ENCODE measurements around the gene KRTAP3-2. TPM values are rescaled to one million over a fixed set of nuclear protein-coding genes. Genes with fewer than 3 reads are reported as not detected.

The KRTAP3-2 gene
- total RNA-seq, 2 experiments from 2014 or later = not detected

GRCh38 chr17:41013181-41013580 lies 13.5 kb upstream of the KRTAP3-2 start:
- Histone ChIP-seq H3K79me2 (ENCODE audit: insufficient read depth, low read depth, low read length) (no peaks in the 10 kb centered on the region), H3K4me3 (ENCODE audit: low read depth, low read length, poor library complexity, severe bottlenecking) (no peak overlapping the region), H2AFZ (ENCODE audit: low read length) (no peak overlapping the region), H3K27ac (ENCODE audit: low read depth, low read length, poor library complexity, severe bottlenecking) (no peak overlapping the region), H3K4me1 (ENCODE audit: insufficient read depth, low read length, poor library complexity, severe bottlenecking) (no peaks in the 10 kb centered on the region), H3K4me2 (ENCODE audit: low read length) (no peak overlapping the region), H3K36me3 (ENCODE audit: insufficient read depth, low read length) (no peaks in the 10 kb centered on the region), H3K9me2 (ENCODE audit: insufficient read depth, low read length) (no peaks in the 10 kb centered on the region), H4K20me1 (ENCODE audit: insufficient read depth, low read length) (no peaks in the 10 kb centered on the region), H3K9me3 (ENCODE audit: low read length) (no peaks in the 10 kb centered on the region)
- BruUV-seq (replicated peaks) = no TSS peak
- intact Hi-C loops (cut with micrococcal nuclease; ENCODE audit: unreplicated experiment) = no loop called here
- CTCF ChIA-PET (ENCODE audit: unreplicated experiment) = no interaction called here
- POLR2A ChIA-PET = no interaction called here
- TF ChIP-seq EZH2phosphoT487 (IDR thresholded peaks at IDR 0.05; ENCODE audit: borderline replicate concordance, low read depth, low read length) = no peak
- TF ChIP-seq CTCF (conservative IDR thresholded peaks at IDR 0.05; ENCODE audit: low read length) = no peak
- DNase-seq (ENCODE audit: low spot score) = no peak

DNA sequence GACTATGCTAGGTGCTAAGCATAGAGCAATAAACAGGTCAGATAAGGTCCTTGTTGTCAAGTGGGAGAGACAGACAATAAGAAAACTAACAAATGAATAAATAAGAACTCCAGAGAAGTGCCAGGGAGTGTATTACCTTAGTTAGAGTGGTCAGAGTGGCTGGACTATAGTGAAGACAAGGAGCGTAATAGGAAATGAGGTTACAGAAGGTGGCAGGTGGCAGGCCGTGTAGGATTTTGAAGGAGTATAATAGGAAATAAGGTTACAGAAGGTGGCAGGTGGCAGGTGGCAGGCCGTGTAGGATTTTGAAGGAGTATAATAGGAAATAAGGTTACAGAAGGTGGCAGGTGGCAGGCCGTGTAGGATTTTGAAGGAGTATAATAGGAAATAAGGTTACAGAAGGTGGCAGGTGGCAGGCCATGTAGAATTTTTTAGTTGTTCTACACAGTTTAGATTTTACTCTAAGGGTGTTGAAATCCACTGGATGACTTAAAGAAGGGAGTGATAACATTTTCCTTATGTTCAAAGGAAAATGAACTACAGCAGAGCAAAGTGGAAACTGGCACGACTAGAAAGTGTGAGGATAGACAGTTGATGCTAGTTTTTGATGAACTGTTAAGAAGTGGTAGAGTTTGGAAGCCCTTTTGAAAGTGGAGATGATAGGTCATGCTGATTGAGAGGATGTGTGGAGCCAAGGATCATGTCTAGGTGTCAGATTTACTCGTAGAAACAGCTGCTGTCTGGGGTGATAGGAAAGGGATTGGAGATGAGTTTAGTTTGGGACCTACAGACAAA lies 12.8 kb upstream of the KRTAP3-2 start:
- no peak overlapping the region for H2AFZ ChIP-seq (ENCODE audit: low read length)
- no peak overlapping the region for H3K4me3 ChIP-seq (ENCODE audit: low read depth, low read length, poor library complexity, severe bottlenecking)
- H3K9me2 ChIP-seq (ENCODE audit: insufficient read depth, low read length) = no peaks in the 10 kb centered on the region
- no peaks in the 10 kb centered on the region for H4K20me1 ChIP-seq (ENCODE audit: insufficient read depth, low read length)
- H3K79me2 ChIP-seq (ENCODE audit: insufficient read depth, low read depth, low read length) = no peaks in the 10 kb centered on the region
- ChIA-PET POLR2A (no interaction called here), CTCF (ENCODE audit: unreplicated experiment) (no interaction called here)
- H3K9me3 ChIP-seq (ENCODE audit: low read length) = no peaks in the 10 kb centered on the region
- intact Hi-C loops (cut with micrococcal nuclease; ENCODE audit: unreplicated experiment) = no loop called here
- no peak for DNase-seq (ENCODE audit: low spot score)
- H3K4me2 ChIP-seq (ENCODE audit: low read length) = no peak overlapping the region
- no peak for TF ChIP-seq CTCF (conservative IDR thresholded peaks at IDR 0.05; ENCODE audit: low read length)
- no peak for TF ChIP-seq EZH2phosphoT487 (IDR thresholded peaks at IDR 0.05; ENCODE audit: borderline replicate concordance, low read depth, low read length)
- no peaks in the 10 kb centered on the region for H3K4me1 ChIP-seq (ENCODE audit: insufficient read depth, low read length, poor library complexity, severe bottlenecking)
- H3K27ac ChIP-seq (ENCODE audit: low read depth, low read length, poor library complexity, severe bottlenecking) = no peak overlapping the region
- no peaks in the 10 kb centered on the region for H3K36me3 ChIP-seq (ENCODE audit: insufficient read depth, low read length)
- no TSS peak for BruUV-seq (replicated peaks)

DNA sequence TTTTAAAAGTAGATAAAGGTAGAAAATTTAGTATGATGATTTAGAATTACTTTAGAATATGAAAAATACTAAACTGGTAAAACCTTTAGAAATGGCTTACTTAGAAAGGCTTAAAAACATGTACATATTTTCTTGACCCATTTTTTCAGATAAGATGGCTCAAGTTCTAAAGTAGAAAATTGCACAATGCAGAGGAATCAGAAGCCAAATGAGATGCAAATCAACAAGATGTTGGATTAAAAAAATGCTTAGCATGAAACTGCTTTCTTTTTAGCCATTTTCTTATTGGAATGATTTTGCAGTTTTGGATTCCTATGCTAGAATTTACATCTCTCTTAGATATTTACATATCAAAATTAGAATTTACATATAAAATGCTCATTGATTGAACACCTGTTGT lies 10.7 kb upstream of the KRTAP3-2 start:
- BruUV-seq (replicated peaks) = no TSS peak
- intact Hi-C loops (cut with micrococcal nuclease; ENCODE audit: unreplicated experiment) = no loop called here
- no peaks in the 10 kb centered on the region for H3K79me2 ChIP-seq (ENCODE audit: insufficient read depth, low read depth, low read length)
- POLR2A ChIA-PET = no interaction called here
- no peak overlapping the region for H3K4me3 ChIP-seq (ENCODE audit: low read depth, low read length, poor library complexity, severe bottlenecking)
- no peak overlapping the region for H2AFZ ChIP-seq (ENCODE audit: low read length)
- H3K27ac ChIP-seq (ENCODE audit: low read depth, low read length, poor library complexity, severe bottlenecking) = no peak overlapping the region
- no peaks in the 10 kb centered on the region for H3K9me3 ChIP-seq (ENCODE audit: low read length)
- H3K4me1 ChIP-seq (ENCODE audit: insufficient read depth, low read length, poor library complexity, severe bottlenecking) = no peaks in the 10 kb centered on the region
- TF ChIP-seq EZH2phosphoT487 (IDR thresholded peaks at IDR 0.05; ENCODE audit: borderline replicate concordance, low read depth, low read length) = no peak
- TF ChIP-seq CTCF (conservative IDR thresholded peaks at IDR 0.05; ENCODE audit: low read length) = no peak
- H3K9me2 ChIP-seq (ENCODE audit: insufficient read depth, low read length) = no peaks in the 10 kb centered on the region
- DNase-seq (ENCODE audit: low spot score) = no peak
- no peaks in the 10 kb centered on the region for H3K36me3 ChIP-seq (ENCODE audit: insufficient read depth, low read length)
- H4K20me1 ChIP-seq (ENCODE audit: insufficient read depth, low read length) = no peaks in the 10 kb centered on the region
- CTCF ChIA-PET (ENCODE audit: unreplicated experiment) = no interaction called here
- no peak overlapping the region for H3K4me2 ChIP-seq (ENCODE audit: low read length)

Measured in OCI-LY7 (cell line).